ENCODE results near the gene NTN5.

The NTN5 gene

DNA sequence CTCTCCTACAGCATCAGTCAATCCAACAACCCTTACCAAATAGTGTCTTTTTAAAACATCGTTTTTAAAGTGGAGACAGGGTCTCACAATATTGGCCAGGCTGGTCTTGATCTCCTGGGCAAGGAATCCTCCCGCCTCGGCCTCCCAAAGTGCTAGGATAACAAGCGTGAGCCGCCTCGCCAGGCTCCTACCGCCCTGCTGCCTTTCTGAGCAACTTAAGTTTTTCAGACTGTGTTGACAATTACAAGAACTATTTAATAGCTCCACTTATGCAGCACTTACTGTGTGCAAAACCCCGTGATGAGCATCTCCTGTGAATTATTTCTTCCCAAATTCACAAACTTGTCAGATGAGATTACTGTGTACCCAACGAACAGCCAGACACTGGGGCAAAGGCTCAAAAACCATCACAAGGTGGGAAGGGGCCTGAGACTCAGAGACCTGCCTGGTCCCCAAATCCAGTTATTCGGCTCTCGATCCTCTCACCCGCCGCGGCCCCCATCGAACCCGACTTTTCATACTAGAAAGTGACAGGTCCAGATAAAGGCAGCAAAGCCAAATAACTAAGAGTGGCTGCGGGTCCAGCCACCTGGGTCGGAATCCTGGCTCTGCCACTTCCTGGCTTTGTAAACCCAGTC, 54.4 kb downstream of the NTN5 start:
- DNase-seq (ENCODE audit: low read depth, low spot score) = no peak
- Histone ChIP-seq H3K9me3 (ENCODE audit: insufficient read depth, low read length) (no peaks in the 10 kb centered on the region), H3K36me3 (ENCODE audit: insufficient read depth, insufficient read length, low read length) (peaks cover 54% of the 10 kb centered on the region), H3K27me3 (ENCODE audit: insufficient read depth, insufficient read length) (no peaks in the 10 kb centered on the region), H3K4me1 (ENCODE audit: insufficient read depth, insufficient read length) (peaks cover 23% of the 10 kb centered on the region), H3K9ac (ENCODE audit: insufficient read length, low read depth) (peak overlapping the region; percentile 96), H3K4me3 (ENCODE audit: insufficient read length, low read depth) (peak overlapping the region; percentile 96)
- TF ChIP-seq SUZ12 (IDR thresholded peaks at IDR 0.05; ENCODE audit: extremely low read depth, insufficient read depth, insufficient read length) (no peak), ZNF274 (IDR thresholded peaks at IDR 0.05; ENCODE audit: low read depth, low read length) (no peak), YY1 (IDR thresholded peaks at IDR 0.05; ENCODE audit: insufficient read depth, insufficient read length) (no peak)

DNA sequence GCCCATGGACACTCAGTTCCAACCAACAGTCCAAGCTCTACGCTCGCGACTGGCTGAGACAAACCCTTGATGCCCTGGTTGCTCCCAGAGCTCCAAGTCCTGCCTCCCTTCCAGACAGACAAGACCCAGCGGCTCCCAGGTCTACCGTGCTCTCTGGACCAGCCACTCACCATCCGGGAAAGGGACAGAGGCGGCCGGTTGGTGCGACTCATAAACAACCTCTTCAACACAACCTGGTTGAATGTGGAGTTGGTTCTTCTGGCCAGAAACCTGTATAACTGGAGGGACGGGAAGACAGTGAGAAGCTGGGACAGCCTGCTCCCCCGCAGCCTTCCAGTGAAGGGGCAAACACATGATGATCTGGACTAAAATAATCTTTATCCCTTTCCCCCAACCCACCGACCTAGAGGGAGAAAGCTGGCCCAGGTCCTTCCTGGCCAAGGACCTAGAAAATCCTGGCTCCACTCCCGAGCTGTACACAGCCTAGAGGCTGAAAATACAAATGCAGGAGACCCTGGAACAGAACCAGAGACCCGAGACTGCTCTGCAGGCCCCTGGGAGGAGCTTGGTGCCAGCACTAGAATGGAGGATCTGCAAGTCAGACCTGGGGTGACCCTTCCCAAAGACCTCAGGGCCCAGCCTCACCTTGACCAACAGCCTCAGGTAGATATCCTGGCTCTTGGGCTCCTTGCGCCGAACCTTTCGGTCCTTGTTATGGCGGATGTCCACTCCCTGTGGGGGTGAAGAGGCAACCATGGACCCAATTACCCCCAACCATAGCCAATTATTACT, 55.5 kb downstream of the NTN5 start:
- DNase-seq (ENCODE audit: low read depth, low spot score) = no peak
- Histone ChIP-seq H3K9me3 (ENCODE audit: insufficient read depth, low read length) (no peaks in the 10 kb centered on the region), H3K4me1 (ENCODE audit: insufficient read depth, insufficient read length) (peaks cover 23% of the 10 kb centered on the region), H3K9ac (ENCODE audit: insufficient read length, low read depth) (peak overlapping the region; percentile 96), H3K27me3 (ENCODE audit: insufficient read depth, insufficient read length) (no peaks in the 10 kb centered on the region), H3K4me3 (ENCODE audit: insufficient read length, low read depth) (peak overlapping the region; percentile 96), H3K36me3 (ENCODE audit: insufficient read depth, insufficient read length, low read length) (peaks cover 60% of the 10 kb centered on the region)
- TF ChIP-seq SUZ12 (IDR thresholded peaks at IDR 0.05; ENCODE audit: extremely low read depth, insufficient read depth, insufficient read length) = no peak

DNA sequence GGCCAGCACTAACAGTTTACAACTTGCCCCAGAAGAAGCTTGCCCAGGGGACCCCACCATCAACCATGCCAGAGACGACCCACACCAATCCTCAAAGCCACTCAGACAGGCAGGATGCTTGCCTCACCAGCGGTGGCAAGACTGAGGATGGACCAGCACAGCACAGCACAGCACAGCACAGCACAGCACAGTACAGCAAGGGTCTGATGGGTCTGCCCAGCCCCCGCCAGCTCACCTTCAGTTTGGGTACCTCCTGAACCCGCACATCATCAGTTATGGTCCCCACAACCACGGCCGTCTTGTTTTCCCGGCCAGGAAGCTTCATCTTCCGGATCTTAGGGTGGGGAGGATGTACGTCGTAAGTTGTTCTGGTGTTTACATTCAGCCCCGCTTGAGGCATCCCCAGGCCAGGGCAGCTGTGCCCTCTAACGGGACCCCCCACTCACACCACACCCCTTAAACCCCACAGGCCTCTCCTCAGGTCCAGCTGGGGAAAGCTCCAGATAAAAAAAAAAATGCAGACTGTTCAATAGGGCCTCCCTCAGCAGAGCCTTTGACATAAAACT, 56.2 kb downstream of the NTN5 start:
- Histone ChIP-seq H3K4me3 (ENCODE audit: insufficient read length, low read depth) (peak overlapping the region; percentile 96), H3K9ac (ENCODE audit: insufficient read length, low read depth) (peak overlapping the region; percentile 96), H3K9me3 (ENCODE audit: insufficient read depth, low read length) (no peaks in the 10 kb centered on the region), H3K36me3 (ENCODE audit: insufficient read depth, insufficient read length, low read length) (peaks cover 64% of the 10 kb centered on the region), H3K4me1 (ENCODE audit: insufficient read depth, insufficient read length) (peaks cover 23% of the 10 kb centered on the region), H3K27me3 (ENCODE audit: insufficient read depth, insufficient read length) (no peaks in the 10 kb centered on the region)
- no peak for TF ChIP-seq YY1 (IDR thresholded peaks at IDR 0.05; ENCODE audit: insufficient read depth, insufficient read length)
- TF ChIP-seq ZNF274 (IDR thresholded peaks at IDR 0.05; ENCODE audit: low read depth, low read length) = no peak
- TF ChIP-seq SUZ12 (IDR thresholded peaks at IDR 0.05; ENCODE audit: extremely low read depth, insufficient read depth, insufficient read length) = no peak
- no peak for DNase-seq (ENCODE audit: low read depth, low spot score)

DNA sequence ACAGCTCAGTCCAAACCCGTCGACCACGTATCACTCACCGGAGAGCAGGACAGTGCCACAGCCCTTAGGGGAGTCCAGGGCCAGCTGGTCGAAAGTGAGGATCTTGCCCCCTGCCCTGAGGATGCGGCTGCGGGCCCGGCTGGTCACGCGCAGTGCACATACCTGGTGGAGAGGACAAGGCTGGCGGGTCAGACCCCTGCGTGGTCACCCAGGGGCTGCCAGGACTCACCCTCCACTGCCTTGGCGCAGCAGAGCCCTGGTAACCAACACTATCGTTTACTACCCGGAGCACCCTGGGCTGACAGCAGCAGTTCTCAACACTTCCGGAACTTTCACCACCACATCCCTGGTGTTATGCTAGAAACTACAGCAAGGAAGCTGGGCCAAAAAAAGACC, 56.8 kb downstream of the NTN5 start:
- no peak for DNase-seq (ENCODE audit: low read depth, low spot score)
- Histone ChIP-seq H3K4me1 (ENCODE audit: insufficient read depth, insufficient read length) (peaks cover 23% of the 10 kb centered on the region), H3K9ac (ENCODE audit: insufficient read length, low read depth) (peak overlapping the region; percentile 67), H3K27me3 (ENCODE audit: insufficient read depth, insufficient read length) (no peaks in the 10 kb centered on the region), H3K9me3 (ENCODE audit: insufficient read depth, low read length) (no peaks in the 10 kb centered on the region), H3K36me3 (ENCODE audit: insufficient read depth, insufficient read length, low read length) (peaks cover 65% of the 10 kb centered on the region), H3K4me3 (ENCODE audit: insufficient read length, low read depth) (no peak overlapping the region)
- TF ChIP-seq ZNF274 (IDR thresholded peaks at IDR 0.05; ENCODE audit: low read depth, low read length) (no peak), SUZ12 (IDR thresholded peaks at IDR 0.05; ENCODE audit: extremely low read depth, insufficient read depth, insufficient read length) (no peak)

DNA sequence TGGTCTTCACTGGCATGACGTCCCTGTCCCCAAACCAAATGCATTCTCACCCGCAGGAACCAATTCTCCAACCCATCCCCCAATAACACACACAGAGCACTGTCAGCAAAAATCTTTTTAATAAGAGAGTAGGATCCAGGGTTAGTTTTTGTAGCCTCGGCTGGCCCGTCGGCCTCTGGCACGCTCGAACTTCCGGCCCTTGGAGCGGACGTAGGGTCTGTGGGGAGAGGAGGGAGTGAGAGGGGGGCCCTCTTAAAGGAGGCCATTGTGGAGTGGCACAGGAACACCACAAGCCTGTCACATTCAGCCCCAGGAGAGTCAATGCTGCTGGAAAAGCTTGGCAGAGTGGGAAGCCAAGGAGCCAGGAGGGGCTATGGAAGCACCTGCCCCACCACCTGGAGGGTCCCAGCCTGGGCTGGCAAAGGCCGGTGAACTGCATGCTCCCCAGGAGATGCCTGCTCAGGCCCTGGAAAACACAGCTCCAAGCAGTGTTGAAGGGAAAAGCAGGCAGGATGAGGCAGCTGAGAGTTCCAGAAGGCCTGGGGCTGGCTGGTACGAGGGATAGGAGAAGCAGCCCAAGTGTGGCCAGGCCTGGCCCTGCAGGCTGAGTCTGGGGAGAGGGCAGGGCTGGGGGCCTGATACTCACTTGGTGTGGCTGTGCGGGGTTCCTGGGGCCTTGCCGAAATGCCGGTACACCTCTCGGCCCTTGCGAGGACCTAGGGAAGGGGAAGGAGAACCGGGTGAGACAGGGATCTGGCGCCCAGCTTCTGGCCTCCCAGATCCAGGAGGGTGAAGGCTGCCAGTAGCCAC, 57.4 kb downstream of the NTN5 start:
- TF ChIP-seq YY1 (IDR thresholded peaks at IDR 0.05; ENCODE audit: insufficient read depth, insufficient read length) (no peak), SUZ12 (IDR thresholded peaks at IDR 0.05; ENCODE audit: extremely low read depth, insufficient read depth, insufficient read length) (no peak), ZNF274 (IDR thresholded peaks at IDR 0.05; ENCODE audit: low read depth, low read length) (no peak)
- Histone ChIP-seq H3K9me3 (ENCODE audit: insufficient read depth, low read length) (no peaks in the 10 kb centered on the region), H3K4me3 (ENCODE audit: insufficient read length, low read depth) (no peak overlapping the region), H3K9ac (ENCODE audit: insufficient read length, low read depth) (peak overlapping the region; percentile 67), H3K36me3 (ENCODE audit: insufficient read depth, insufficient read length, low read length) (peaks cover 65% of the 10 kb centered on the region), H3K27me3 (ENCODE audit: insufficient read depth, insufficient read length) (no peaks in the 10 kb centered on the region), H3K4me1 (ENCODE audit: insufficient read depth, insufficient read length) (peaks cover 23% of the 10 kb centered on the region)
- DNase-seq (ENCODE audit: low read depth, low spot score) = no peak

DNA sequence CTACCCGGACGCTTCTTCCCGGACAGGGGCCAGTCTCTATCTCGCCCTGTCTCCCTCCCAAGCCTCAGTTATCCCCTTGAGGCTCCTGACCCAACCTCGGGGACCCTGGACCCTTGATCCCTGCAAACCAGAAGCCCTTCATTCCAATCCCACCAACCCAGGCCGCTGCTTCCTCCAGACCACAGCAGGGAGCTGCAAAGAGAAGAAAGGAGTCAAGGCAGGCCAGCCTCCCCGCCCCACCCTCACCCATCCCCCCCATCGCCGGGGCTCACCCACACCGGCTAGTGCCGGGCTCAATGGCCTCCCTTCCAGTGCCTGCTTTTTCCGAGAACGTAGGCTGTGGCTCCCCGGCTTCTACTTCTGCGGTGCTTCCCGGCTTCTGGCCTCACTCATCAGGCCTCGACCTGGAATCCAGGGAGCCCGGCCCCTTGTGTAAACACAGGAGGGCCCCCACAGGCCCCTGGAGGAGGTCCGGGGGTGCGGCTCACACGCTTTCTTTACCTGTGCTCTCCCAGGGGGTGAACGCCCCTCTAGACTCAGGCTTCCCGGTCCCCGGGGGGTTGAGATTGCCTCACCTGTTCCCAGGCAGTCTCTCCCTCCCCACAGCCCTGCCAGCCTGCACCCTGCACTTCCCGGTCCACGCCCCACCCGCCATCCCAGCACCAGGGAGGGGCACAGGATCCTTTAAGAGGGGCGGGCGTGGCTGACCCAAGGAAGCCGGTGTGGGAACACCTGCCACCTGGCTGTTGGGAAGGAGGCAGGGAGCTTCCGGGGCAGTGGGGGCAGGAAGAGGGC, 58.2 kb downstream of the NTN5 start, which contains the start of gene FAM83E:
FAM83E (minus strand) TSS at position 641 of the 795 bp plus-strand sequence. CDS start 1,704 bp downstream, outside the sequence.
- no peak for DNase-seq (ENCODE audit: low read depth, low spot score)
- peaks cover 63% of the 10 kb centered on the region for H3K36me3 ChIP-seq (ENCODE audit: insufficient read depth, insufficient read length, low read length)
- no peak within 1 kb of the TSS for H3K4me3 ChIP-seq (ENCODE audit: insufficient read length, low read depth)
- H3K27me3 ChIP-seq (ENCODE audit: insufficient read depth, insufficient read length) = no peaks in the 10 kb centered on the region
- H3K9me3 ChIP-seq (ENCODE audit: insufficient read depth, low read length) = no peaks in the 10 kb centered on the region
- H3K4me1 ChIP-seq (ENCODE audit: insufficient read depth, insufficient read length) = peaks cover 23% of the 10 kb centered on the region
- TF ChIP-seq ZNF274 (IDR thresholded peaks at IDR 0.05; ENCODE audit: low read depth, low read length) (no peak), SUZ12 (IDR thresholded peaks at IDR 0.05; ENCODE audit: extremely low read depth, insufficient read depth, insufficient read length) (no peak), YY1 (IDR thresholded peaks at IDR 0.05; ENCODE audit: insufficient read depth, insufficient read length) (no peak)
- H3K9ac ChIP-seq (ENCODE audit: insufficient read length, low read depth) = peak within 1 kb of the TSS; percentile 67

Data from NT2/D1 (cell line).